NCI-H345 treated with DMSO at 0.1 percent for 48 hours (cell line): ENCODE results near the gene TIMM9.
"Not testable (repeated sequence)": the region's sequence is repeated elsewhere in the genome, so short reads cannot be mapped to it uniquely, and the experiment has no call there.

ENCODE experiments used
- DNase-seq: peaks from one replicate; lab custom pipeline; 2025; ENCODE audit not compliant: unreplicated experiment; lab: John Stamatoyannopoulos, UW

The TIMM9 gene

GRCh38 chr14:58398895-58399294 lies 28.4 kb downstream of the TIMM9 start:
- no peak for DNase-seq

GRCh38 chr14:58398495-58398894 lies 28.8 kb downstream of the TIMM9 start:
- DNase-seq: no peak

- no peak for DNase-seq
Measured at GRCh38 chr14:58397156-58397555, 30.2 kb downstream of the TIMM9 start.

GRCh38 chr14:58395812-58396788 lies 31.2 kb downstream of the TIMM9 start, which contains the start of gene TOMM20L:
Gene TOMM20L (plus strand): TSS chr14:58395930. CDS start chr14:58395958, 28 bp downstream.
- peak; percentile 67 for DNase-seq

GRCh38 chr14:58395562-58395811 lies 31.8 kb downstream of the TIMM9 start:
- no peak for DNase-seq

GRCh38 chr14:58390830-58391229 lies 36.5 kb downstream of the TIMM9 start:
- DNase-seq: no peak

GRCh38 chr14:58376791-58377190 lies 50.5 kb downstream of the TIMM9 start:
- DNase-seq: no peak

- no peak for DNase-seq
Measured at GRCh38 chr14:58368956-58369355, 58.4 kb downstream of the TIMM9 start.

- DNase-seq: no peak
Measured at GRCh38 chr14:58367296-58367695, 60.0 kb downstream of the TIMM9 start.

- no peak for DNase-seq
Measured at GRCh38 chr14:58364316-58364715, 63.0 kb downstream of the TIMM9 start.

GRCh38 chr14:58362798-58363412 lies 64.4 kb downstream of the TIMM9 start:
- DNase-seq: peak; percentile 1

GRCh38 chr14:58362272-58362671 lies 65.1 kb downstream of the TIMM9 start:
- not testable (repeated sequence) for DNase-seq
